Gastroesophageal sphincter (tissue), 3 donors: ENCODE data around the gene GIMAP6.

ENCODE experiments used
- EP300 ChIP-seq: sonication (generic); formaldehyde crosslinking; IDR thresholded peaks from one replicate; pipeline ENCODE4 v1.6.1; 2017; ENCODE audit warnings: antibody characterized with exemption, mild to moderate bottlenecking
- TF ChIP-seq, protein P1 (sequence below), 4 experiments: fragments of 200-600 bp in 2 of 4; fragments of 450-650 bp in 2 of 4; sonication (generic) in 1 of 4; IDR thresholded peaks; one replicate each; pipeline ENCODE4 v1.5.1; 2017 to 2019; ENCODE audit warnings: antibody characterized with exemption in 4 of 4, mild to moderate bottlenecking in 2 of 4, moderate library complexity in 2 of 4

DNA sequence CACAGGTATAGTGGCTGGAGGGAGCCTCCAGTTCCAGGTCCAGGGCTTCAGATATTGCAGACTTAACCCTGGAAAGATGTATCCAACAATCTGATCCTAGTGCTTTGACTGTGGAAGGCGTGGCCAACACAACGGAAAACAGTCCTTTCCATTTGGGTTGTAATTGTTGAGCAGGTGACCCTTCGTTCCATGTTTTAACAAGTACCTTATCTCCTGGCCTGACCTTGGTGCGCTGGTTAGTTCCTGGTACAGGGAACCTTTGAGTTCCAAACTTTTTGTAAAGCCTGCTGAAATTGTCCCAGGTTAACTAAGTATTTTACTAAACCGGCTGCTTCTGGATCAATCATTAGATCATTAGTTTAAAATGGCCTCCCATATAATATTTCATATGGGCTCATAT, 23.9 kb upstream of the GIMAP6 start:
- TF ChIP-seq, protein P1, sequence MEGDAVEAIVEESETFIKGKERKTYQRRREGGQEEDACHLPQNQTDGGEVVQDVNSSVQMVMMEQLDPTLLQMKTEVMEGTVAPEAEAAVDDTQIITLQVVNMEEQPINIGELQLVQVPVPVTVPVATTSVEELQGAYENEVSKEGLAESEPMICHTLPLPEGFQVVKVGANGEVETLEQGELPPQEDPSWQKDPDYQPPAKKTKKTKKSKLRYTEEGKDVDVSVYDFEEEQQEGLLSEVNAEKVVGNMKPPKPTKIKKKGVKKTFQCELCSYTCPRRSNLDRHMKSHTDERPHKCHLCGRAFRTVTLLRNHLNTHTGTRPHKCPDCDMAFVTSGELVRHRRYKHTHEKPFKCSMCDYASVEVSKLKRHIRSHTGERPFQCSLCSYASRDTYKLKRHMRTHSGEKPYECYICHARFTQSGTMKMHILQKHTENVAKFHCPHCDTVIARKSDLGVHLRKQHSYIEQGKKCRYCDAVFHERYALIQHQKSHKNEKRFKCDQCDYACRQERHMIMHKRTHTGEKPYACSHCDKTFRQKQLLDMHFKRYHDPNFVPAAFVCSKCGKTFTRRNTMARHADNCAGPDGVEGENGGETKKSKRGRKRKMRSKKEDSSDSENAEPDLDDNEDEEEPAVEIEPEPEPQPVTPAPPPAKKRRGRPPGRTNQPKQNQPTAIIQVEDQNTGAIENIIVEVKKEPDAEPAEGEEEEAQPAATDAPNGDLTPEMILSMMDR (IDR thresholded peaks at IDR 0.05): no peak
- no peak for TF ChIP-seq EP300
